Uterus (tissue), 2 donors: Measurements from ENCODE around the gene ANAPC4.

Experiments used
- CTCF ChIP-seq, 4 experiments: fragments of 200-600 bp in 2 of 4; fragments of 450-650 bp in 2 of 4; sonication (generic) in 2 of 4; IDR thresholded peaks; one replicate each; pipeline ENCODE4 v1.5.1; 2016 to 2019; ENCODE audit warnings: antibody characterized with exemption in 4 of 4, mild to moderate bottlenecking in 2 of 4, moderate library complexity in 1 of 4
- POLR2A ChIP-seq, 2 donors: fragments of 450-650 bp; IDR thresholded peaks; one replicate each; pipeline ENCODE4 v1.6.1; 2016; ENCODE audit warnings: antibody characterized with exemption in 2 of 2, mild to moderate bottlenecking in 1 of 2, moderate library complexity in 1 of 2

- no peak for TF ChIP-seq POLR2A (IDR thresholded peaks at IDR 0.05)
- TF ChIP-seq CTCF (IDR thresholded peaks at IDR 0.05) = peak in 2 of 4 experiments; percentile 9 to 10
These were observed 64.6 kb downstream of the ANAPC4 start for GRCh38 chr4:25441519-25442117.
